Dedifferentiated amniotic fluid mesenchymal stem cell (primary cell): ENCODE data around the gene NELFA.
"Not testable (repeated sequence)": the region's sequence is repeated elsewhere in the genome, so short reads cannot be mapped to it uniquely, and the experiment has no call there.

ENCODE experiments used
- DNase-seq: peaks from one replicate; pipeline ENCODE4 v3.0.0-alpha.2; 2016; ENCODE audit errors: extremely low spot score

NELFA gene

DNA sequence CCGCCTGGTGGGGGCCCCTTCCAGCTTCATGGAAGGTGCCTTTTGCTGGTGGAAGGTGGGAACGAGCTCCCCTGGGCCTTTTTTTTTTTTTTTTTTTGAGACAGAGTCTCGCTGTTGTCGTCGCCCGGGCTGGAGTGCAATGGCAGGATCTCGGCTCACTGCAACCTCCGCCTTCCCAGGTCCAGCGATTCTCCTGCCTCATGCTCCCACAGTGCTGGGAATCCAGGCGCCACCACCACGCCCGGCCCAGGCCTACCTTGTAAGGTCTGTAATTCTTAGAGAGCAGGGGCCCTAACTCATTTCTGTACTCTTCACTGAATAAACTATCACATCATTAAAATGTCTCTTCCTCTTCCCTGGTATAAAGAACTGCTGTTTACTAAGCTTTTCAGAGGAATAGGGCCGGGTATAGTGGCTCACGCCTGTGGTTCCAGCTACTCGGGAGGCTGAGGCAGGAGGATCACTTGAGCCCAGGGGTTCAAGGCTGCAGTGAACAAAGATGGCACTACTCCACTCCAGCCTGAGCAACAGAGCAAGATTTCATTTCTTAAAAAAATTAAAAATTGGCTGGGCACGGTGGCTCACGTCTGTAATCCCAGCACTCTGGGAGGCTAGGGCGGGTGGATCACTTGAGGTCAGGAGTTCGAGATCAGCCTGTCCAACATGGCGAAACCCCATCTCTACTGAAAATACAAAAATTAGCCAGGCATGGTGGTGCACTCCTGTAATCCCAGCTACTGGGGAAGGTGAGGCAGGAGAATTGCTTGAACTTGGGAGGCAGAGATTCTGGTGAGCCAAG lies 14.9 kb downstream of the NELFA start:
- DNase-seq = not testable (repeated sequence)

DNA sequence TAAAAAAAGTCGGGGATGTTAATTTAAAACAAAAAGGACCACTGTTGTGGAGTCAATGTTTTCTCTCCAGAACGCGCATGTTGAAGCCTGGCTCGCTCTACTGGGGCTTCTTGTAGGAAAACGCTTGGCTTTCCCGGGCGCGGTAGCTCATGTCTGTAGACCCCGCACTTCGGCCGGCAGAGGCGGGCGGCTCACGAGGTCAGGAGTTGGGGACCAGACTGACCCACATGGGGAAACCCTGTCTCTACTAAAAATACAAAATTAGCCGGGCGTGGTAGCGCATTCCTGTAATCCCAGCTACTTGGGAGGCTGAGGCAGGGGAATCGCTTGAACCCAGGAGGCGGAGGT lies 15.6 kb downstream of the NELFA start:
- DNase-seq = no peak

DNA sequence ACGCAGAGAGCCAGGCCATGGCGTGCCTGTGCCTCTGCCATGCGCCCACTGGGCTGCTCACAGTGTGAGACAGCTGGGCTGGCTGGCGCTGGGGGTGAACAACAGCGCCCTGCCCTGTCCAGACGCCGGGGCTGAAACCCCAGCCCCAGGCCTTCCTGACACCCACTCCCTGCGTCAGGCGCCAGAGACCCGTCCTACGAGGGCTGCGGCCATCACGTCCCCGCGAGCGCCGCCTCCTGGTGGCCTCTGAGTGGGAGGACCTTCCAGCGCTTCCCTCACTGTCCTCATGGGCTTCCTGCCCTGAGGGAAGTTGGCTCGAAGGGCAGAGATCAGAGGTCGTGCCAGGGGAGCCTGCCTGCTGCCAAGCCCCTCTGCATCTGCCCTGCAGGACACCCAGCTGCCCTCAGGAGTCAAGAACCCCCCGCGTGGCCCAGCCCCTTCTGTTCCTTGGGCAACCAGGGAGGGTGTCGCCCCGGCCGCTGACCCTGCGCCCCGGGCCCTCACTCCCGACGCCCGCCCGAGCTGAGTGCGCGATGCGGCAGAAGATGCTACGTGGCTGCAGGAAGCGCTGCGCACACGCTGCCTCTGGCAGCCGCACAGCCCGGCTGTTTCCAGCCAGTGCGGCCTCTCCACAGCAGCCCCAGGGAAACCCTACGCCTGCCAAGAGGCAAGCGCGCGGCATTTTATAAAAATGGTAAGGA lies 16.2 kb downstream of the NELFA start:
- DNase-seq = no peak

DNA sequence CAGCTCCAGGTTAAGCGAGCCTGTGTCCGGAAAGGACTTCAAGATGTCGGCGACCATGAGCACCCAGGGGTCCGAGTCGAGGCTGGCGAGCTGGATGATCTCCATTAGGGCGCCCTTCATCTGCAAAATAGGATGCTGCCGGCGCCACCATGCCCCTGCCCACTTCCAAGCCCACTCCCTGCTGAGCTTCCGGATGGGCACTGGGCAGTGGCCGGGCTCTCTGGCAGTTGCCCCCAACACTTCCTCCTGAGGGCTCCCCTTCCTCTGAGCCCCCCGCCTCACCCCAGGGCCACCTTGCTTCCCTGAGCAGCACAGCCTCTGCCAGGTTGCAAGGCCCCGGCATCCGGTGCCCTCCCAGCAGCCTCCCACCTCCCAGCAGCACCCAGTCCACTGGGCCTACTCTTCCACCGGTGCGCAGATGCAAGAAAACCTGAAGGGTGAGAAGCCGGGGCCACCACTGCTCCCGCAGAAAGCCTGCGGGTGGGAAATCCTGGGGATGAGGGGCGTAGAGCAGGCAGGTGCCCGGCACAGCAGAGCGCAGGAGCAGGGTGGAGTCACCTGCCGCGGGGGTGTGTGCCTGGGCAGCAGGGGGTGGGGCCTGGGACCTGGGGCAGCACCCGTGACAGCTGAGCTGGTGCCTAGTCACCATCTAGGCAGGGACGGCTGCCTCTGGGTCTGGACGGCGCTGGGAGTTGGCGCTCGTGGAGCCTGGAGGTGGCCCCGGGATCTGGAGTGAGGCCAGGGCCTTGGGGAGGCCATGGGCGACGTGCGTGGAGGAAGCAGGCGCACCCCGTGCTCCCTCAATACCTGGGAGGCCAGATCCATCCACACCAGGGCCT lies 17.0 kb downstream of the NELFA start:
- no peak for DNase-seq

DNA sequence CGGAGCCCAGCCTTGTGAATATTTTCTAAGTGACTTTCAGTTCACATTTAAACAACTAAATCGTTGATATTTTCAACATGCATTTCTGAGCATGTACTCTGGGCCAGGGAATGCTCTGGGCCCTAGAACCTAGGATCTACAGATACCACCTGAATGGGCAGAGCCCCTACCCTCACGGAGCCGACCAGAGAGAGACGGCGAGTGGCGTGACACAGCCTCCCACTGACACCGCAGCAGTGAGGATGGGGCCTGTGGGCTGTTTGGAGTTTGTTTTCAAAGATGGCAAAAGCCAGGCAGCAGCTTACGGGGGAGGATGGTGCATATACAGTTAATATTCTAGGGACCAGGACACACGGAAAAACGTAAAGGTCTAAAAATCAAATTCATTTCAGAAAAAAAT lies 17.7 kb downstream of the NELFA start:
- no peak for DNase-seq

DNA sequence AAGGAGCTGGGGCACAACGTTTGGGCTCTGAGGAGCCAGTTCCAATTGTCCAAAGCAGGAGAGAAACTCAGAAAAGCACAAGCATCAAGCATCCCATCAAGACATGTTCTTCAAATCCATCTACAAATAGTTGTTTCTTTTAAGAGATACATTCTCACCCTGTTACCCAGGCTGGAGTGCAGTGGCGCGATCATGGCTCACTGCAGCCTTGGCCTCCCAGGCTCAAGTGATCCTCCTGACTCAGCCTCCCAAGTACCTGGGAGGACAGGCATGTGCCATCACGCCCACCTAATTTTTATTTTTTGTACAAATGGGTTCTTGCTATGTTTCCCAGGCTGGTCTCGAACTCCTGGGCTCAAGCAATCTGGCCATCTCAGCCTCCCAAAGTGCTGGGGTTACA lies 18.1 kb downstream of the NELFA start:
- no peak for DNase-seq

DNA sequence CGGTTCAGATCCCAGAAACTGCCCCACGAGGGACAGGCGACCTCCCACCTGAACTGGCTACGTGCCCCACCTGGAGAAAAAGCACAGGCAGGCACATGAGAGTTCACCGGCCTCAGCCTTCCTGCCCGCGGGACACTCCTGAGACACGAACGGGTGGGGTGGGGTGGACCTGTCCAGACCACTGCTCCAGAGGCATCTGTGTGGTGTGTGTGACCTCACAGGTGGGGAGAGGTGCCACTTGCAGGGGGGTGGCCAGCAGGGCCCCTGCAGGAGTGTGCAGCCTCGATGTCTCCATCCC lies 18.5 kb downstream of the NELFA start:
- no peak for DNase-seq

DNA sequence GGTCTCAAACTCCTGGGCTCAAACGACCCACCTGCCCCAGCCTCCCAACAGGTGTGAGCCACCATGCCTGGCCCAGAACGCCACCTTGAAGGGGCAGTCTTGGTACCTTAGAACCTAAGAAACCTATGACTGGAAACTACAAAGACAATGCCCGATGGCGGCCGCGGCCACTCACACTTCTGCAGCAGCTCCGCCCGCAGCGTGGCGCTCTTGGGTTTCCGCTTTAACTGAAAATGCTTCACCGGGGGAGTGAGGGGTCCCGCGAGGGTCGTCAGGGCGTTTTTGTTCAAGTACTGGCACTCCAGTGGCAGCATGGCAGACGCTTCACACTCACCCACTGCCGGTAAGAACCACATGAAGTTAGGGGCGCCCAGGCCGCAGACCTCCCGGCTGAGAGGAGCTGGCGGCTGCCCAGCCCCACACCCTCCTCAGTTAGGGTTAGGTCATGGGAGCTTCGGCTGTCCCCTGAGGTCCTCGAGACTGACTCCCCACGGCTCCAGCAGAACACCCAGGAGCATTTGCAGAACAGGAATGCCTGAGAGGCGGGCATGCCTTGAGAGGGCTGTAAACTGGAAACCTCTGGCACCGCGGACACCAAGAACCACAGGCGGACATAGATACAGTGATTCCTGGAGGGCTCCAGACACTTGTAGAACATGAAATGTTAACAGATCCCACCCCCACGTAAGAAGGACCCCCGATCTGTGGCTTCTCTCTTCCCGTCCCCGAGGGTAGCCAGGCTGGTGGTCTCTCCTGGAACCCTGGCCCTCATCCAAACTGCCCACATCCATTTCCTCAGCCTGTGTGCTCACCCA lies 19.0 kb downstream of the NELFA start:
- DNase-seq = no peak

DNA sequence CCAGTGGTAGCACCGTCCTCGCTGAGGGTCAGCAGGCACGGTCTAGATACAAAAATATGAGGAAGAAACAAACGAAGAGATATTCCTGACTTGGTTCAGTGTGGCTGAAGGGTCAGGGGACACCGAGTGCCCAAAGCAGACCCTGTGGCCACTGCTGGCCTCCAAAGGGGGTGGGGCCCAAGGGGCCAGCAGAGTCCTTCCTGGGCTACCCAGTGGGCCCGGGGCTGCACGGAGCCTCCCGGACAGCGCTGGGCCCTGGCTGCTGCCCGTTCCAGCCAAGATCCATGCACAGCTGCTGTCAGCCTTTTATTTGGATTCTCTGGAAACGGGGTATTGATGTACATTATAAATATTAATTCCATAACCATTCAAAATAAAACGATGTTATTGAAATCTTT lies 20.4 kb downstream of the NELFA start:
- DNase-seq = no peak

DNA sequence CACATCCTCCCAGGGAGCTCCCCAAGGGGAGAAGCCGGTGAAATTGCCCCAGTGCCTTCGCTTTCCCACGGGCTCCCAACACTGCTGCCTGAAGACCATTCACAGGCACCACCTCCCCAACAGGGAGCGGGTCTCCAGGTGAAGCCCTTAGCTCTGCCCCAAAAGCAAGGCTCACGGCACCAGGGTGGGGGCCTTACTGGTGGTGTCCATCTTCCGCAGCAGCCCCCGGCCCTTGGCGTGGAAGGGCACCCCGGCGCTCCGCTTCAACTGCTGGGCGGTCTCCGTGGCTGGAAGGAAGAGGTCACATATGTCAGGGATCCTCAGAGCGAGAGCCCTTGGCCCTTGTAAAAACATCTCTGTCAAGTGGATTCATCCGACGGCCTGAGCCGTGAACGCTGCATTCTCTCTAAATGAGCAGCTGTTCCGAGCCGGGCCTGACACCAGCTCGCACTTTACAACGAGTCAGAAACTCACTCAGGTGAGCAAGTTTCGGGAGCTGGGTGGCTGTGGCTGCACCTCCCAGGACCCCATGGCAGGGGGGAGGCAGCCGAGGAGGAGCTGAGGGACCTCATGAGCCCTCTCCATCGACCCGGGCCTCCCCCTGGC lies 20.9 kb downstream of the NELFA start:
- no peak for DNase-seq

DNA sequence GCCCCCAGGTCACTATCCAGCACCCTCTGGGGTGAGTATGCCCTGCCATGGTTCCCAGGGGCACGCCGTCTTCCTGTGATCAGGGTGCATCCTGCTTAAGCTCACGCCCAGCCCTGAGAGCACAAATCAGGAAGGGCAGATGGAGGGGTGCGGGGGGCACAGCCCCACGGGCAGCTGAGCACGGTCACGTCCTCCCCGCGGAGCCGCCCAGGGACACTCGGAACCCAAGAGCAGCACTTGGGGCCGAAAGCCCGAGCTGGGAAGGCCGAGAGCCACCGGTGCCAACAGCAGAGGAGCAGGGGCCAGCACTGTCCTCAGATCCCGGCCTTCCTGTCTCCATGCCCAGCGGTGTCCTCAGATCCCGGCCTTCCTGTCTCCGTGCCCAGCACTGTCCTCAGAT lies 21.5 kb downstream of the NELFA start:
- no peak for DNase-seq

DNA sequence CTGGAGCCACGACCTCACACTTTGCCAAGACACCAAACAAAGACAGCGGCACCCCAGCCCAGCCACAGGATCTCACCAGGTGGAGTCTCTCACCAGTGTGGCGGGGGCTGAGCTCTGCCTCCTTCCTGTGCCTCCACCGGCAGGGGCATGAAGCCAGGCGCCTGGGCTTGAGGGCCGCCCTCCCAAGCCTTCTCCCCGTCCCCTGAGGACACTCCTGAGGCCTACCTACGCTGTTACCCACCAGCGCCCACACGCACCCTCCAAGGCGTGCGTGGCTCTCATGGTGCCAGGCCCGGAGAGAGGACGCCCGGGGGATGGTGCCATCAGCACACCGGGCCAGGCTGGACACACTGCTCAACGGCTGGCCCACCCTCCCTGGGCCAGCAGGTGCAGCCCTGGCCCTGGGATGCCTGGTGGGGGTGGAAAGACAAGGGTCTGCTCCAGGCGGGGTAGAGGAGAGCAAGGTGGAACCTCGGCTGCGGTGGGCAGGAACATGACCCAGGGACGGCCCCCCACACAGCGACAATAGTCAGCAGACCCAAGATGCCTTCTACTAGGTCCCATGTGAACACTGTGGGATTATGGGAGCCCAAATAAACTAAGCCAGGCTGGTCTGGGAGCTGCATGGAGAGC lies 22.1 kb downstream of the NELFA start:
- no peak for DNase-seq

DNA sequence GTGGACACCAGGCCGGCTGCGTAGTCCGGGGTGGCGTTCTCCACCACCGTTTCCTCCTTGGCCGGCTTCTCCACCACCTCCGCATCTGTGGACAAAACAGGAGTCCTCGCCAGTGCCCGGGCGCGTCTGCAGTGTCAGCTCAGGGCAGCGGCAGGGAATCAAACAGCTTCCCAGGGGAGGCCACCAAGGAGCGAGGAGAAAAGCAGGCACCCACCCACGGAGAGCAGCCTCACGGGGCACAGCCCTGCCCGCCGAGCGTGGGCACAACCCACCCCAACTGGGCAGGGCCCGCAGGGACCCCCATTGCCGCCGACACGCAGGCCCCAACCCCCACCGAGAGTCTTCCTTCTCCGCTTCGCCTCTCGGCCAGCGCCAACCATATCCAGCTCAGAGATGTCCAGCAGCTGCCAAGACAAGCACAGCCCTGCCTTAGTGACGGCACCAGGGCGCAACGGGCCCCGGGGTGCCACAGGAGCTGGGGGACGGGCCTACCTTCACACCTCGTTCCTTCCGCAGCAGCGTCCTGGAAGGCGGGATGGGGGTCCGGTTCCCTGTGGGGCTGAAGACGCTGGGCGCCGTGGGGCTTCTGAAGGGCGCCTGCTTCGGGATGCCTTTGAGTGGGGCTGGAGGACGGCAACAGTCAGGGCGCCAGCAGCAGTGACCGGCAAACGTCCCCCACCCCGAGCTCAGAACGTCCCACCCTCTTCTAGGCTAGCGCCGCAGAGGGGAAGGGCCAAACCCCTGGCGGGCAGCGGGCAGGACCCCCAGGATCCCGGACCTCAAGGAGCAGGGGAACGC lies 22.8 kb downstream of the NELFA start:
- no peak for DNase-seq

DNA sequence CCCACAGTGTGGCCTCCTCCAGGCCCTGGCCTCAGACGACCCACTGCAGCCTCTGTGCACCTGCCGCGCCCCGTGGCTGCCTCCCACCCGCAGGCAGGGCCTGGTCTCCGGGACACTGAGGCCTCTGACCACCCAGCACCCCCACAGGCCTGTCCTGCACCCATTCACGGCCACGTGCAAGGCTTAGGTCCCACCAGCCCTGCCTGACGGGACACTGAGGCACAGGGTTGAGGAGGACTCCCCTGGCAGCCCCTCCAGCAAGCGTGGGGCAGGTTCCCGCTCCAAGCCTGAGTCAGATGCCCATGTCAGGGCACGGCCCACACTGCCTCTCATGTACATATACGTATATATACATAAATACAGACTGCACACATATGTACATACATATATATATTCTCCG lies 23.5 kb downstream of the NELFA start:
- no peak for DNase-seq

DNA sequence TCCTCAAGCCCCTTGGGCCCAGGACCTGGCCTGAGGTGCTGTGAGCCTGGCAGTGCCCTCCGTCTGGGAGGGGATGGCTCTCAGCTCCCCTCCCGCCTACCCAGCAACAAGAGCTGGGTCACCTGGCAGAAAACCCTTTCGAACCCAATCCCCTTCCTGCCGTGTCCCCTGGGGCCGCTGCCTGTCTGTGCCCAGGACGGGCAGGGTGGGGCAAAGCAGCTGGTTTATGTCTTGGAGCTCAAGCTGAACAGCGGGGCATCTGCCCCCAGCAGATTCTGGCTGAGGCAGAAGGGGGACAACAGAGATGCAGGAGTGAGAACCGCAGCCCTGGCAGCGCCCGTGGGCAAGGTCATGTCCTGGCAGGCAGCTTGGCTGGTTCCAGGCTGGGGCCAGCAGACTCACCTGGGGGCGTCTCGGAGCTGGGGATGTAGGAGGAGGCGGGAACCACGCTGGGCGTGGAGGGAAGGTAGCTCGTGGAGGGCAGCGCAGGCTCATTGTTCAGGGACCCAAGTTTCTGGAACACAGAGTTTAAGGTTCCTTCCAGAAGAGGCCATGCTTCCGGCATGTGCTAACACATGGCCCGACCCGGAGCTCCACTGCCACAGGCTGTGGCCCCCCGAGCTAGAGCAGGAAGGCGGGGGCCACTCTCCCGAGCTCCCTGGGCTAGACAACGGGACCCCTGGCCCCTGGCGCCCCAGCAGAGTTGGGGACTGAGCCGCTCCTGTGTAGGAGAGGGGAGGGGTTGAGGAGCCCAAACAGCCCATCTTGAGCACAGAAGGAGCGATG lies 24.2 kb downstream of the NELFA start:
- no peak for DNase-seq

DNA sequence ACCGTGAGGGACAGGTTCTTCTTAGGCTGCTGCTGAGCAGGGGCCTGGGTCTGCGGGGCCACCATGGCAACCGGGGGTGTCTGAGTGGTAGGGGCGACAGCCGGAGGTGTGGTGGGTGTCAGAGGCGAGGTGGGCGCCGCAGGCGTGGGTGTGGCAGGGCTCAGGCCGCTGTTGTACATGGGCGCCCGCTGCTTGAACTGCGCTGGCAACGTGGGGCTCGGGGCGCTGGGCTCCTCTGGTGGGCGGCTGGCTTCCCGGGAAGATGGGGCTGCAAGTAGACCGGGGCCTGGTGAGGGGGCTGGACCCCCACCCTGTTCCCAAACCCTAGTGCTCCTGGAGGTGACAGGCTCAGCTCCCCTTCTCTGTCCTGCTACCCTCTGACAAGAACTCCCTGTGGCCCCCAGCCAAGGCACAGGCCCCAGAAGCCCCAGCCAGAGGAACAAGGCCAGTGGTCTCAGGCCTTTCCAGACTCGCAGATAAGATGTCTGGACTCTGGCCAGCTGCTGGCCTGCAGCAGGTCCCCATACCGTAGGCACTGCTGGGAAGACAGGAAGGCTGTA lies 24.8 kb downstream of the NELFA start:
- DNase-seq = no peak

DNA sequence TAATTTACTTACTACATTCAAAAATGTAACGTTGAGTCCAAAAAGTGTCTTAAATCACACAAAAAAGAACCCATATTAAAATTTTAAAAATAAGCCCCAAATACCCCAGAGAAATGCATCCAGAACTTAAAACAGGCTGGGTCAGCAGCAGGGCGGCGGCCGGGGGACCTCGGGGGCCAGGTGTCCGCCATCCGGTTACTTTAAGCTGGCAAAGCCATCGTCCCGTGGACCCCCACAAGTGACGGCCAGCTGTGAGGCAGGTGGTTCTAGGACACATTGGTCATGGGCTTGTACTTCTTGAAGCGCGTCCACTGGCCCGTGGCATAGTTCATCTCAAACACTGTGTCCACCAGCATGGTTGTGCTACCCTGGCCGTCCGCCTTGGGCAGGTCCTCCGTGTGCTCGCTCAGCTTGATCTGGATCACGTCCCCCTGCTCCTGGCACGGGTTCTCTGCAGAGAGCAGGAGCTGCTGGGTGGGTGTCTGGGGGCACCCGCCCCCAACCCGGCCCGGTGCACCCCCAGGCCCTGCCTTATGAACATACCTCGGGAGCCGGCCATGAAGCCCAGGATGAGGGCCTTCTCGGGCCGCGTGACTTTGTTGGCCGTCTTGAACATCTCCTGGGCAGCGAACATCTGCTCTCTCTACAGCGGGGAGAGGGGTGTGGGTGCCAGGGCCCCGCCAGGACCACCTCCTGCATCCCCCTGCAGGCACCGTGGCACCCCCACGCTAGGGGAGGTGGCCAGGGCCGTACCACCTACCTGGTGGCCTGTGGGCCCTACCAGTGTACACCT lies 25.5 kb downstream of the NELFA start:
- no peak for DNase-seq
